Measurements from ENCODE around the gene UBE2H.
A peak's percentile ranks its signal among the peaks of the same experiment; 100 is the strongest.

UBE2H gene

DNA sequence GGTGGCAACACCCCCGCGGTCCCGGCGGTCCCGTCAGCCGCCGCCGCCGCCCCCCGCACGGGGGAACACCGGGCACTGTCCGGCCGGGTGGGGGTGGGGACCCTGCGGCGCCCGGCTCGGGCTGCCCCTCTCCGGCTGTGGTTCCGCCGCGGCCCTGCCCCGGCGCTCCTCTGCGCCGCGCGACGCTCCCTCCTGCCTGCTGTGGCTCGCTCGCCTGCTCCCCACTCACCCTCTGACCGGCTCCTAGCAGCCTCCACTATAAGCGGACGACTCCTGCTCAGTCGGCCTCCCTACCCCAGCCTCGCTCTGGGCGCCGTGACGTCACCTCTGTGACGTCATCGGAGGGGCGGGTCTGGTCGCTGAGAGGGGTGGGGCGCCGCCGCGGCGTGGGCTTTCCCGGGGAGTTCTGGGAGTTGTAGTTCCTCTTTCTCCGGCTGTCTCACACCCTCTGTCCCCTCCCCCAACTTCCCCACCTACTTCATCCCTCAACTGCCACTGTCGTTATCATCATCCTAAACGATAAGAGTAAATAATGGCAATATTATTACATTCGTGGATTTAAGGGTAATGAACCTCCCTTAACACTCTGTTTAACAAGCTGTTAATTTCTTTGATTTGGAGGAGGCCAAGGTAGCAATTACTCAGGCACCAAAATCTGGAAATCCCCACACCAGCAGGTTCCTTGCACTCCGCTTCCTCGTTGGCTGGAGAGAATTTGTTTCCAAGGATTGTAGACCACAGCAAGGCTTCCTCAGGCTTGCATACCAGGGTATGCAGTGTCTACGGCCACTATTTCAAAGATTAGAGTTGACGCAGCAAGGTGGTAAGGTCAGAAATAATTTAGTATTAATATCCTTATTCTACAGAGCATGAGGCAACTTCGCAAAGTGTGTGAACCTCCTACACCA lies at the start of gene UBE2H:
Gene UBE2H, minus strand, starts transcription at position 308 of the 908 bp plus-strand sequence. CDS start 405 bp downstream, outside the sequence.
- Histone ChIP-seq H3K36me3 (no peaks in the 10 kb centered on the region), H3K27me3 (ENCODE audit: insufficient read depth, low read depth, severe bottlenecking) (no peaks in the 10 kb centered on the region), H3K4me3 (ENCODE audit: low read depth, low read length) (peak within 1 kb of the TSS; percentile 77), H3K27ac (peak within 1 kb of the TSS; percentile 84), H3K9me3 (ENCODE audit: severe bottlenecking) (no peaks in the 10 kb centered on the region)
- TF ChIP-seq, protein P1, sequence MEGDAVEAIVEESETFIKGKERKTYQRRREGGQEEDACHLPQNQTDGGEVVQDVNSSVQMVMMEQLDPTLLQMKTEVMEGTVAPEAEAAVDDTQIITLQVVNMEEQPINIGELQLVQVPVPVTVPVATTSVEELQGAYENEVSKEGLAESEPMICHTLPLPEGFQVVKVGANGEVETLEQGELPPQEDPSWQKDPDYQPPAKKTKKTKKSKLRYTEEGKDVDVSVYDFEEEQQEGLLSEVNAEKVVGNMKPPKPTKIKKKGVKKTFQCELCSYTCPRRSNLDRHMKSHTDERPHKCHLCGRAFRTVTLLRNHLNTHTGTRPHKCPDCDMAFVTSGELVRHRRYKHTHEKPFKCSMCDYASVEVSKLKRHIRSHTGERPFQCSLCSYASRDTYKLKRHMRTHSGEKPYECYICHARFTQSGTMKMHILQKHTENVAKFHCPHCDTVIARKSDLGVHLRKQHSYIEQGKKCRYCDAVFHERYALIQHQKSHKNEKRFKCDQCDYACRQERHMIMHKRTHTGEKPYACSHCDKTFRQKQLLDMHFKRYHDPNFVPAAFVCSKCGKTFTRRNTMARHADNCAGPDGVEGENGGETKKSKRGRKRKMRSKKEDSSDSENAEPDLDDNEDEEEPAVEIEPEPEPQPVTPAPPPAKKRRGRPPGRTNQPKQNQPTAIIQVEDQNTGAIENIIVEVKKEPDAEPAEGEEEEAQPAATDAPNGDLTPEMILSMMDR (IDR thresholded peaks at IDR 0.05; ENCODE audit: low read depth, low read length): no peak
- peak; percentile 91 for DNase-seq

DNA sequence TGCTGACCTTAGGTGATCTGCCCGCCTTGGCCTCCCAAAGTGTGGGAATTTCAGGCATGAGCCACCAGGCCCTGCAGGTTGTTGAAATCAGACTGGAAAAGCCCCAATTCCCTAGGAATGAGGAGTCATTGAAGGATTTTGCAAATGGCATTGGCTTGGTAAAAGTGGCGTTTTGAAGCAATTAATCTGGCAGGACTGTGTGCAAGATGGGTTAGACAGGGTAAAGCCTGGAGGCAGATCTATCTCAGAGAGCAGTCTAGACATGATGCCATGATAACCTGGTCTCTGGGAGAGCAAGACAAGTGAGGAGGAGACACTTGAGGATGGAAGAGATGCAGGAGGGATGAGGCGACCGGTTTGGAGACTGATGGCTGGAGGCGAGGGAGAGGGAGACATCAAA lies 45.7 kb upstream of the UBE2H start:
- no peaks in the 10 kb centered on the region for H3K36me3 ChIP-seq
- H3K9me3 ChIP-seq (ENCODE audit: severe bottlenecking): no peaks in the 10 kb centered on the region
- no peak overlapping the region for H3K4me3 ChIP-seq (ENCODE audit: low read depth, low read length)
- TF ChIP-seq, protein P1 (IDR thresholded peaks at IDR 0.05; ENCODE audit: low read depth, low read length): no peak
- H3K27me3 ChIP-seq (ENCODE audit: insufficient read depth, low read depth, severe bottlenecking): no peaks in the 10 kb centered on the region
- H3K27ac ChIP-seq: no peak overlapping the region
- no peak for DNase-seq

DNA sequence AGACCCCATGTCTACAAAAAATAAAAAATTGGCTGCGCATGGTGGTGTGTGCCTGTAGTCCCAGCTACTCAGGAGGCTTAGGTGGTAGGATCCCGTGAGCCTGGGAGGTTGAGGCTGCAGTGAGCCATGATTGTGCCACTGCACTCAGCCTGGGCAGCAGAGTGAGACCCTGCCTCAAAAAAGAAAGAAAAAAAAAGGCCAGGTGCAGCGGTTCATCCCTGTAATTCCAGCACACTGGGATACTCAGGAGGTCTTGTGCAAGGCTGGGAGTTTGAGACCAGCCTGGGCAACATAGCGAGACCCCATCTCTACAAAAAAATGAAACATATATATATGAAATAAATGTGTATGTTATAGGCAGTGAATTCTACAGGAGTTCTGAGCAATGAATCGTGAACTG lies 44.5 kb upstream of the UBE2H start:
- Histone ChIP-seq H3K36me3 (no peaks in the 10 kb centered on the region), H3K27ac (no peak overlapping the region), H3K9me3 (ENCODE audit: severe bottlenecking) (no peaks in the 10 kb centered on the region), H3K27me3 (ENCODE audit: insufficient read depth, low read depth, severe bottlenecking) (no peaks in the 10 kb centered on the region), H3K4me3 (ENCODE audit: low read depth, low read length) (no peak overlapping the region)
- TF ChIP-seq, protein P1 (IDR thresholded peaks at IDR 0.05; ENCODE audit: low read depth, low read length): no peak
- no peak for DNase-seq

DNA sequence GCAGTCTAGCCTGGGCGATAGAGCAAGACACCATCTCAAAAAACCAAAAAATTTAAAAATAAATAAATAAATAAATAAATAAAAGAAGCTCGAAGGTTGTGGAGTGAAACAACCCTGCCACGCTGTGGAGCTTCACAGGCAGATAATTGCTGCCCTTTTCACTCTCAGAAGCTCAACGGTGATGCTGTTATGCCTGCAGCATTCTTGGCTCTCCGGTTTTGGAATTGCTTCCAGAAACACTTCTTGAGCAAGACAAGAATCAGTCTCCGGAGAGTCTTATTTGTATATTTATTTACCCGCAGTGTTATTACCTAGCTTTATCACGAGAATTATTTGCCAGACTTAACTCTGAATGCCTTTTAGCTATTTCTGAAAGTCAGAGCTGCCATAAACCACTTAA lies 40.5 kb upstream of the UBE2H start:
- no peak overlapping the region for H3K27ac ChIP-seq
- no peaks in the 10 kb centered on the region for H3K9me3 ChIP-seq (ENCODE audit: severe bottlenecking)
- H3K27me3 ChIP-seq (ENCODE audit: insufficient read depth, low read depth, severe bottlenecking): no peaks in the 10 kb centered on the region
- no peaks in the 10 kb centered on the region for H3K36me3 ChIP-seq
- H3K4me3 ChIP-seq (ENCODE audit: low read depth, low read length): no peak overlapping the region
- TF ChIP-seq, protein P1 (IDR thresholded peaks at IDR 0.05; ENCODE audit: low read depth, low read length): no peak
- no peak for DNase-seq

DNA sequence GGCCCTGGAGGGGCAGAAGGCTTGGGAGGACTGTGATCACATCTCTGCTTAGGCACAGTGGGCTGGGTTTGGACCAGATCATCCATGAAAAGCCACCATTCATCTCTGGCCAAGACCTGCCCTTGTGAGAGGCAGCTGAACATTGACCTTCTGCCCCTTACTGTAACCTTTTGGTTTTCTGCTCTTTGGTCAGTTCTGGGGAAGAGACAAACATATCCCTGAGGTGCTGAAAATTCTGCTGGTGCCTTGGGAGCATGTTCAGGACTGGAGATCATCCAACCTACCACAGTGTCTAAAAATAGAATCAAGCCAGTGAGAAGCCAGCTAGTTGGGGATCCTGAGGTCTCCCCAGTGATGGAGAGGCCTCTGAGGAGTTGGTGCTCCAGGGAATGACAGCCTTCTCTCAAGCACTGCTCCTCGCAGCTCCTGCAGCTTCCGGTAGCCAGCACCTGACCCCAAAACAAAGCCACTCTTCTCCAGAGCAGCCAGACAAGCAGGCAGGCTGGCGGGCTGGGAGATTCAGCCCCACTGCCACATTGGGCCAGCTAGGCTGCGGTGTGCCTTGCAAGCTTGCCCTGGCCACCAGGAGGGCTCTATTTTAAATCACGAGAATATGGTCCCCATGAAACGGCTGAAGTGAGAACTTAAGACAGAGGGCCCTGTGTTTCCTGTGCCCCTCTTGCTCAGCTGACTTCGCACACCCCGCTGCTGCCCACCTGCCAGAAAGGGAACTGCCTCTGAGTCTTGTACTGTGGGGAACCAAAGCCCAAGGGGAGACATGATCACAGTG lies 37.8 kb upstream of the UBE2H start:
- Histone ChIP-seq H3K27me3 (ENCODE audit: insufficient read depth, low read depth, severe bottlenecking) (no peaks in the 10 kb centered on the region), H3K36me3 (no peaks in the 10 kb centered on the region), H3K9me3 (ENCODE audit: severe bottlenecking) (no peaks in the 10 kb centered on the region), H3K27ac (no peak overlapping the region), H3K4me3 (ENCODE audit: low read depth, low read length) (no peak overlapping the region)
- no peak for DNase-seq
- TF ChIP-seq, protein P1 (IDR thresholded peaks at IDR 0.05; ENCODE audit: low read depth, low read length): no peak

Measured in WERI-Rb-1 (cell line).